NCI-H748 (cell line): ENCODE measurements around the gene PXT1.

Experiments
- DNase-seq: peaks from one replicate; lab custom pipeline; 2025; ENCODE audit not compliant: unreplicated experiment; lab: John Stamatoyannopoulos, UW

Gene PXT1

GRCh38 chr6:36392621-36393020 lies 50.0 kb downstream of the PXT1 start:
- no peak for DNase-seq

- DNase-seq = peak; percentile 13
These were observed 53.3 kb downstream of the PXT1 start for GRCh38 chr6:36389353-36389752.

GRCh38 chr6:36387440-36388303 lies 55.0 kb downstream of the PXT1 start, which contains the start of gene ETV7:
ETV7 (minus strand) TSS chr6:36387669; CDS start chr6:36387541, 128 bp downstream.
- peak; percentile 64 for DNase-seq

- peak; percentile 68 for DNase-seq
These were observed 55.9 kb downstream of the PXT1 start for GRCh38 chr6:36386495-36387439.

GRCh38 chr6:36384095-36384494 lies 58.6 kb downstream of the PXT1 start:
- no peak for DNase-seq

GRCh38 chr6:36383606-36384005 lies 59.0 kb downstream of the PXT1 start:
- no peak for DNase-seq

GRCh38 chr6:36382976-36383375 lies 59.7 kb downstream of the PXT1 start:
- DNase-seq = no peak

- no peak for DNase-seq
These were observed 60.9 kb downstream of the PXT1 start for GRCh38 chr6:36381502-36382389.

- no peak for DNase-seq
These were observed 62.5 kb downstream of the PXT1 start for GRCh38 chr6:36380166-36380565.

GRCh38 chr6:36378936-36379335 lies 63.7 kb downstream of the PXT1 start:
- DNase-seq = no peak

- no peak for DNase-seq
These were observed 64.3 kb downstream of the PXT1 start for GRCh38 chr6:36378243-36378920.

GRCh38 chr6:36377594-36377993 lies 65.1 kb downstream of the PXT1 start:
- DNase-seq = no peak

- no peak for DNase-seq
These were observed 65.9 kb downstream of the PXT1 start for GRCh38 chr6:36376742-36377141.

- no peak for DNase-seq
These were observed 66.5 kb downstream of the PXT1 start for GRCh38 chr6:36376183-36376582.

GRCh38 chr6:36375644-36376155 lies 67.0 kb downstream of the PXT1 start:
- DNase-seq = no peak

GRCh38 chr6:36374972-36375371 lies 67.7 kb downstream of the PXT1 start:
- no peak for DNase-seq

GRCh38 chr6:36374194-36374593 lies 68.5 kb downstream of the PXT1 start:
- no peak for DNase-seq

GRCh38 chr6:36373368-36374019 lies 69.2 kb downstream of the PXT1 start:
- no peak for DNase-seq

GRCh38 chr6:36372088-36372487 lies 70.6 kb downstream of the PXT1 start:
- DNase-seq = no peak
